GM19351 (cell line): ENCODE measurements around the gene PSMC3IP.

Experiments
- ATAC-seq: cut with Tn5 transposase; IDR thresholded peaks from one replicate; pipeline ENCODE4 v1.9.1; 2021; ENCODE audit warnings: mild to moderate bottlenecking, moderate library complexity; ENCODE audit not compliant: unreplicated experiment

The PSMC3IP gene

DNA sequence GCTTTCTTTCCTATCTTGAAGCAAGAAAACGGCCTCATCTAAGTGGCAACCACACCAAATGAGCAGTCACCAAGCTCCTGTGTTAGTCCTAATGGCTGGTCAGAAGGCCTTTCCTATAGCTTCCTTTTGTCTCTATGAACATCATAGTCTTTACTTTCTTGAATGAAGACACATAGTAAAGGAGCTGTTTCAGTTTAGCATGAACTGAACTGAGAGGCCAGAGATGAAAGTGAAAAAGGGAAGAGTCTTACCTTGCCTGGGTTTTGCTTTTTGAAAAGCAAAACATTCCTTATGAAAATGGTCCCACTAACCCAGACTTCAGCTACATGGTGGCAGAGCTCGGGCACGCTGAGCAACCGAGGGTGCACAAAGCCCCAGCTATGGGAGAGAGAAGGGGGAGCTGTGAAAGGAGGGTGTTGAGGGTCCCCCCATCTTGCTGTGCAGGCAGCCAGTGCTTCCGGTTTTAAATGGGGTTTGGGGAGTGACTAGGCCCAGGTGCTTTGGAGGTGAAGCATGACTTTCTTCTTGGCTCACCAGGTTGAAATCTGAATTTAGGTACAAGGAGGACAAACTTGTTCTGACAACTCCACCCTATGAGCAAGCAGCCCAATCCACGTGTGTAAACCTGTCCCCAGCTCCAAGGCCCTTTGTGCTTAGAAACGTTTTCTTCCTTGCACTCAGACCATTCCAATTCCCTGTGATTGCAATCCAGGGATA, 9.1 kb upstream of the PSMC3IP start:
- no peak for ATAC-seq

DNA sequence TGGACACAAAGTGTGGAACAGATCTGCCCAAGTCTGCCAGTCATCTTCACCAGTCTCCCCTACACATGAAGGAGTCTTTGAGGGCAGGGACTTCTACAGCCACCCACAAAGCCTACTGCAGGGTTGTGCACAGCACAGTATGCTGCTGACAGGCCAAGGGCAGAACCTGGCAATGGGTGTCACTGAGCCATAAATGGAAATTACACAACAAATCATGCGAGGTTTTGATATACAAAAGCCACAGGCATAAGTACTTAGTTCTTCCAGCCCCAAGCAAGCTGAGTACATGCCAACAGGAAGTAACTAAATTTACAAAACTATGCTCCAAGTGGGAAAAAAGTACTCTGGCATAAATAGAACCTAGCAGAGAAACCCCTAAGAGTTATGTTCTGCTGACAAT, 7.8 kb upstream of the PSMC3IP start:
- ATAC-seq: no peak

GRCh38 chr17:42584880-42585279, 7.4 kb upstream of the PSMC3IP start:
- no peak for ATAC-seq

DNA sequence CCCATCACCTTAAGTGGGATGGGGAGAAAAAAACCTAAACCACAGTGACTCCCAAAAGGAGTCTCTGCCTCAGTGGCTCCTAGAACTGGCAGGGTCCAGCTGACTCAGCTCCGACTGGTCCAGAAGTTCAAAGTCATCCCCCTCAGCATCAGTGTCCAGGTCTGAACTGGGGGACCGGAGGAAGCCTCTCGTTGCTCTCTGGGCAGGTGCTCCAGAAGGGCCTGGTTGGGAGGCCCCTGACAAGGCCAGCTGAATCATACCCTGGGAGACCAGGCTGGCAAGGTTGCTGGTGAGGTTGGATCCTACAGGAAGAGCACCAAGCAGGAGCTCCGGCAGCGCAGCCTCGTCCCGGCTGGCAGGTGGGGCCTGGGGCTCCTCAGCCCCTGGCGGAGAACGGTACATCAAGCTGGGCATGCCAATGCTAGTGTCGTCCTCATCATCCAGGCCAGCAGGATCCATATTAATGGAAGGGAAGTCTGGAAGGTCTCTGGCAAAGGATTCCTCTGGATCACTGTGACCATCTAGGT, 4.3 kb upstream of the PSMC3IP start:
- no peak for ATAC-seq

DNA sequence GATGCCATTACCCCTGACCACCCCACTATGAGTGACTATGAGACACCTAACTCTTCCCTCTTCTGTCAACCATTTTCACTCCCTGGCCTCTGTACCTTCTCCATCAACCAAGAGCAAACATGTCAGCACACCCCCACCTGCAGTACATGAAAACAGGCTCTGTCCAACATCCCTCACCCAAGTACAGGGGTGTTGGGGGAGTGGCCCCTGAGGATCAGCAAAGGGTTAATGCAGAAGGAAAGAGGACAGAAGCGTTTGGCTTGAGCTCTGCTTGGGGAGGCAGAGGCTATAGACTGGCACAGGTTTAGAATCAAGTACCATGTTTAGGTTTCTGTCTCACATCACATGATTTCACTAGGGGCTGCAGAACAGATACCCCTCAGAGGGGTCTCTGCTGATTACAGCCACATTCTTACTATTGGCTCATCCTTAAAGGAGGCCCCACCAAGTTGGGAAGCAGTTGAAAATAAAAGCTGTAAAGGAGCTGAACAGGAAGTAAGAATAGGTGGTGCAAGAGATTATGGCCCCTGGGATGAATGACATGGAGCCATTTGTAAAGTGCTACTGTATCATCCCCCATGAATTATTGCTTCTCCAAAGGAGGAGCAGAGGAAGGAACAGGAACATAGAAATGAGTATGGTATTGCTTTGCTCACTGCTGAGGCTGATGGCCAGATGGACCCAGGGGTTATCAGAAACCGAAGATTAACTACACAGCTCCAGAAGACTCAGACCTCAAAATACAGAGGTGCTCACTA, 2.4 kb upstream of the PSMC3IP start:
- no peak for ATAC-seq

- ATAC-seq: peak; percentile 45
Observed at GRCh38 chr17:42578282-42578869, 847 bp upstream of the PSMC3IP start.

DNA sequence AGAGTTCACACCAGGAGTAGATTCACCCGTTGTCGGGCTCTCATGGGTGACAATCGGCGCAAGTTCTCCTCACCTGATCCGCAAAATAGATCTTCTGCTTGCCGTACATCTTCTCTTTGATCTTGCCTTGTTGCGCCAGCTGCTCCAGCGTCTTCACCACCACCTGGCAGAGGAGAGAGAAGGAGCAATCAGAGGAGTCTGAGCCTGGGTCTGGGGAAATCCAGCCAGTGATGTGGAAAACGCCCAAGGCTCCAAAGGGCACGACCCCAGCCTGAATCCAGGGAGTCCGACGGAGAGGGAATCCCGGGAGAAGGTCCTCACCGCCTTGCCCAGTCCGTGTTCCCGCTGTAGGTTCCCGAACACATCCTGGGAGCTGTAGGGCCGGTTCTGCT, 393 bp downstream of the PSMC3IP start:
- ATAC-seq: no peak

DNA sequence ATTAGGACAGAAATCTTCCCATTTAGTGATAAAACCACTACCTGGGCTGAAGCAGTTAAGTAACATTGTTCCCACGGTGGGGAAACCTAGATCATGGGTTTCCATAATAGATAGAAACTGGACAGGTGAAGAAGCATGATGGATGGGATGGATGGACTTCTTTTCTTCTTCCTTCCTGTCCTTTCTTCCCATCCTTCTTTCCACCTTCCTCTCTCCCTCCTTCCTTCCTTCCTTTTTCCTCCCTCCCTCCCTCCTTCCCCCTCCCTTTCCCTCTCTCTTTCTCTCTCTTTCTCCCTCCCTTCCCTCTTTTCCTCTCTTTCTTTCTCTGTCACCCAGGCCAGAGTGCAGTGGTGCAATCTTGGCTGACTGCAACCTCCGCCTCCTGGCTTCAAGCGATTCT, 3.1 kb downstream of the PSMC3IP start:
- no peak for ATAC-seq

- no peak for ATAC-seq
Observed at GRCh38 chr17:42573095-42573494, 4.4 kb downstream of the PSMC3IP start.

DNA sequence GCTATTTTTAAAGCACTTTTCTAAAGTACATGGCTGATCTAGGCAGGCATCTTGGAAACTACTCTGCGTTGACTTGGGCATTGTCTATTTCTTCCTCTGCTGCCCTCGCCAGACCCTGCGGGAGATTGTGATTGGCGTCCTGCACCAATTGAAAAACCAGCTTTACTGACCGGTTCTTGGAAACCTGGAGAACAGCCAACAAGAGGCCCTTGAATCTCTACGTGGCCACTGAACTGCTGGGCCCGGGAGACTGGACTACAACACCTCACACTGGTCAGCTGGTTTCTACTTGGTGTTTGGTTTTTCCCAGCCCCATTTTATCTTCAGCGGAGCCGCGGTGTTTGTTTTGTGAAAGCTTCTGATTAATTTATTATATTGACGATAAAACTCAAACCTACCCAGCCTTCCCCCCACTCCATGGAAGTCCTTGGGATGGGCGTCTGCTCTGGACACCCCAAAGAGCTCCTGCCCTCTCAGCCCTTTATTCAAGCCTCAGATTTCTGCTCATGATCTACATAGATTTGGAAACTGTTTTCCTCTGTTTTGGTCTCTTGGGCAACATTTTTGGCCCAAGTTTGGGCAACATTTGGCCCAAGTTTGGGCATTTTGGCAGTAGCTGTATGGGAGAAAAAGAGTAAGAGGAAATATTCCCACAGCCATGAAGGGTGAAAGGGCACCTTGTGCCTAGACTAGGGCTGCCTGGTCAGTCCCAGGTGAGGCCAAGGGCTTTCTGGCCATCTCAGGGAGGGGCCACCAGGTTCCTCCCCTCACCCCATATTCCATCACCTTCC, 5.9 kb downstream of the PSMC3IP start:
- ATAC-seq: no peak

- ATAC-seq: no peak
Observed at GRCh38 chr17:42568341-42569111, 9.0 kb downstream of the PSMC3IP start.

- peak; percentile 59 for ATAC-seq
Observed at GRCh38 chr17:42566883-42567573, 10.5 kb downstream of the PSMC3IP start, which contains the start of gene MLX. TSS of gene MLX (plus strand) at chr17:42567100. CDS start at chr17:42567125, 25 bp downstream.

DNA sequence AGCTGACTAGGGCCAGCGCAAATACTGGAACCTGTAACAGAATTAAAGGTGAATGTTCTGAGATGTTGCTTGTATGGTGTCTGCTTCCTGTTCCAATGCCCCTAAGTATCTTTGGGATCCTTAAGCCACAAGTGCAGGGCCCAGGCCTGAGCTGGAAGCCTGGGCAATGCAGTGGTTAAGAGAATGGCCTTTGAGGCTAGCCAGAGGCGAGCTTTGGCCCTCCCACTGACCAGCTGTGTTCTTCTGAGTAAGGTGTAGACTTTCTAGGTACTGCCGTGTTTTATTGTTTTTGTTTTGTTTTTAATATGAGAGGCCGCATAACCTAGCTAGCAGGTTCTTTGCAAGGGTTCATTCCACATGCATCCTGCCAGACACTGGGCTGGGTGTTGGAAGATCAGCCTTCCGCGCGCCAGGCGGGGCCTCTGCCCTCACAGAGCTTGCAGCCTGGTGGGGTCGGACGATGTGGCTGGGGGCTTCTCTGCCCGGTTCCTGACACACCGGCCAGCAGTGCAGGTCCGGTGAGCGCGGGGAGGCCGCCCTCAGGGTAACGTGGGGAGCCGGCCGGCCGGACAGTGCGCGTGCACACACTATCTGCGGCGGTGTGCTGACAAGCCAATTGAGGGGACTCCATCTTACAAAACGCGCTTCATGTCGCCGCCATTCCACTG, 11.2 kb downstream of the PSMC3IP start:
- no peak for ATAC-seq

DNA sequence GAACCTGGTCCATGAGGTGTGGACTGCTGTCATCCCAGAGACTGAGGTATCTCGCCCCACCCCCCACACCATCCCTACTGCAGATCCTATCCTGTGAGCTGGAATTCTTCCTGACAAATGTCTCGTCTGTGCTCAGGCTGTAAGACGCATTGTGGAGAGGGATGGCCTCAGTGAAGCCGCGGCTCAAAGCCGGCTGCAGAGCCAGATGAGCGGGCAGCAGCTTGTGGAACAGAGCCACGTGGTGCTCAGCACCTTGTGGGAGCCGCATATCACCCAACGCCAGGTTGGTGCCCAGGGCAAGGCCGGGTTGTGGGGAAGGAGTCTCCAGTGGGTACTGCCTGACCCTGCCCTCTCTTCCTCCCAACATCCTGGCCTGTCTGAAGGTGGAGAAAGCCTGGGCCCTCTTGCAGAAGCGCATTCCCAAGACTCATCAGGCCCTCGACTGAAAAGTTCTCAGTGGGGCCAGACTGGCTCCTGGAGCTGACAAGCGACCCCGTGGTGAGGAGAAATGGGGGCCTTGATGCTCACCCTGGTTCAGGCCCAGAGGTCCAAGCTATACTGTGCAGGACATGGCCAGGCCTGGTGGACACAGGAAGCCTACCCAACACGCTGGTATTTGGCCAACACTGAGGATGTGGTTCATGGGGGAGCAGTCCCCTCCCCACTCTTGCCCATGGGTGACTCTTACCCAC, 11.9 kb downstream of the PSMC3IP start:
- ATAC-seq: no peak

GRCh38 chr17:42564815-42565522, 12.6 kb downstream of the PSMC3IP start:
- no peak for ATAC-seq

- no peak for ATAC-seq
Observed at GRCh38 chr17:42563950-42564349, 13.6 kb downstream of the PSMC3IP start.

- no peak for ATAC-seq
Observed at GRCh38 chr17:42563543-42563942, 14.0 kb downstream of the PSMC3IP start.

DNA sequence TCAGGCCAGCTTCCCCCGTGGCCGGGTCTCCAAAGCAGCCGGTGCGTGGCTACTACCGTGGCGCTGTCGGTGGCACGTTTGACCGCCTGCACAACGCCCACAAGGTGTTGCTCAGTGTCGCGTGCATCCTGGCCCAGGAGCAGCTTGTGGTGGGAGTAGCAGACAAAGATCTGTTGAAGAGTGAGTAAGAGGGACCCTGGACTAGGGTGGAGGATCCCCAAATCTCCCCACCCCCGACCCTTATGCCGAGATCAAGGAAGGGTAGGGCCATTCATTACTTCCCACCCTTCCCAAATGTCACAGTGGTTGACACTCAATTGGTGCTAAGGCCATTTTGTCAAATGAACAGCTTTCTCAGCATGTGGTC, 14.4 kb downstream of the PSMC3IP start:
- ATAC-seq: no peak
